HepG2 (cell line): ENCODE measurements around the gene LRP1-AS. TPM values are rescaled to one million over a fixed set of nuclear protein-coding genes. Genes with fewer than 3 reads are reported as not detected.

Experiments used
- BRD4 ChIP-seq: sonication (generic); formaldehyde crosslinking; IDR thresholded peaks from 2 replicates; pipeline ENCODE4 v1.4.0; 2020; ENCODE audit warnings: missing genetic modification reagents
- CERS6 ChIP-seq: sonication (generic); formaldehyde crosslinking; IDR thresholded peaks from 2 replicates; pipeline ENCODE4 v1.5.0; 2020; ENCODE audit warnings: missing genetic modification reagents
- FOXC1 ChIP-seq: sonication (generic); formaldehyde crosslinking; IDR thresholded peaks from 2 replicates; pipeline ENCODE4 v1.8.0; 2022; ENCODE audit warnings: mild to moderate bottlenecking, missing genetic modification reagents, borderline replicate concordance
- GATAD1 ChIP-seq: IDR thresholded peaks from 2 replicates; pipeline ENCODE4 v1.6.1; 2016; ENCODE audit warnings: missing genetic modification reagents, missing compliant biosample characterization
- HMG20A ChIP-seq: IDR thresholded peaks from 2 replicates; pipeline ENCODE4 v1.6.1; 2016; ENCODE audit warnings: borderline replicate concordance
- HNRNPUL1 ChIP-seq: fragments of 200-400 bp; formaldehyde crosslinking; IDR thresholded peaks from 2 replicates; pipeline ENCODE4 v1.6.1; 2017; ENCODE audit warnings: low read depth, mild to moderate bottlenecking, low read length, moderate library complexity
- KAT2B ChIP-seq: fragments of 150-350 bp; IDR thresholded peaks from 2 replicates; pipeline ENCODE4 v1.6.1; 2014; ENCODE audit warnings: low read depth, low read length, borderline replicate concordance
- MAFK ChIP-seq, 2 experiments: IDR thresholded peaks in 1 of 2; conservative IDR thresholded peaks in 1 of 2; 2 replicates each; pipeline ENCODE4 v1.6.1; 2011; ENCODE audit warnings: improper control_type of control experiment in 2 of 2, low read length in 2 of 2
- MIER3 ChIP-seq: IDR thresholded peaks from 2 replicates; pipeline ENCODE4 v1.6.1; 2016; ENCODE audit warnings: missing compliant biosample characterization, borderline replicate concordance
- MLLT10 ChIP-seq: sonication (generic); formaldehyde crosslinking; IDR thresholded peaks from 2 replicates; pipeline ENCODE4 v1.4.0; 2020; ENCODE audit warnings: missing genetic modification reagents
- NFRKB ChIP-seq: fragments of 450-650 bp; IDR thresholded peaks from 2 replicates; pipeline ENCODE4 v1.6.1; 2017
- NONO ChIP-seq, 2 experiments: fragments of 450-650 bp in 1 of 2; sonication (generic) in 1 of 2; formaldehyde crosslinking in 1 of 2; IDR thresholded peaks in 1 of 2; conservative IDR thresholded peaks in 1 of 2; 2 replicates each; pipeline versions ENCODE4 v1.6.1 to v1.8.0; 2017 to 2022; ENCODE audit warnings: mild to moderate bottlenecking in 1 of 2, missing genetic modification reagents in 1 of 2, moderate library complexity in 1 of 2
- POLR2A ChIP-seq, 2 experiments: IDR thresholded peaks; 2 replicates each; pipeline ENCODE4 v1.6.1; 2011; ENCODE audit warnings: low read depth in 2 of 2, low read length in 2 of 2, mild to moderate bottlenecking in 1 of 2, moderate library complexity in 1 of 2; ENCODE audit not compliant: insufficient read depth in 1 of 2
- REL ChIP-seq: sonication (generic); formaldehyde crosslinking; conservative IDR thresholded peaks from 2 replicates; pipeline ENCODE4 v1.8.0; 2022; ENCODE audit warnings: mild to moderate bottlenecking, missing genetic modification reagents, moderate library complexity
- RXRB ChIP-seq: IDR thresholded peaks from 2 replicates; pipeline ENCODE4 v1.6.1; 2016; ENCODE audit warnings: borderline replicate concordance, missing genetic modification reagents, missing compliant biosample characterization
- ZBTB14 ChIP-seq: sonication (generic); formaldehyde crosslinking; IDR thresholded peaks from 2 replicates; pipeline ENCODE4 v1.4.0; 2020; ENCODE audit warnings: missing genetic modification reagents
- ZBTB38 ChIP-seq: sonication (generic); formaldehyde crosslinking; IDR thresholded peaks from 2 replicates; pipeline ENCODE4 v1.5.1; 2020; ENCODE audit warnings: mild to moderate bottlenecking, missing genetic modification reagents
- ZBTB46 ChIP-seq: sonication (generic); formaldehyde crosslinking; IDR thresholded peaks from 2 replicates; pipeline ENCODE4 v1.4.0; 2020; ENCODE audit warnings: mild to moderate bottlenecking, missing genetic modification reagents, borderline replicate concordance
- ZMAT5 ChIP-seq: sonication (generic); formaldehyde crosslinking; IDR thresholded peaks from 2 replicates; pipeline ENCODE4 v1.5.0; 2020; ENCODE audit warnings: mild to moderate bottlenecking, low read depth, missing genetic modification reagents, borderline replicate concordance
- ZMYM3 ChIP-seq: sonication (generic); formaldehyde crosslinking; IDR thresholded peaks from 2 replicates; pipeline ENCODE4 v1.5.1; 2020; ENCODE audit warnings: mild to moderate bottlenecking, missing genetic modification reagents
- ZNF101 ChIP-seq: sonication (generic); formaldehyde crosslinking; IDR thresholded peaks from 2 replicates; pipeline ENCODE4 v1.4.0; 2020; ENCODE audit warnings: mild to moderate bottlenecking, low read depth, missing genetic modification reagents, borderline replicate concordance
- ZNF354B ChIP-seq: sonication (generic); formaldehyde crosslinking; IDR thresholded peaks from 2 replicates; pipeline ENCODE4 v1.8.0; 2022; ENCODE audit warnings: mild to moderate bottlenecking, missing genetic modification reagents
- ZNF546 ChIP-seq: sonication (generic); formaldehyde crosslinking; conservative IDR thresholded peaks from 2 replicates; pipeline ENCODE4 v1.8.1; 2023; ENCODE audit warnings: mild to moderate bottlenecking, missing genetic modification reagents
- ZNF557 ChIP-seq: sonication (generic); formaldehyde crosslinking; IDR thresholded peaks from 2 replicates; pipeline ENCODE4 v1.4.0; 2020; ENCODE audit warnings: missing genetic modification reagents
- ZNF772 ChIP-seq: sonication (generic); formaldehyde crosslinking; IDR thresholded peaks from 2 replicates; pipeline ENCODE4 v1.5.0; 2020; ENCODE audit warnings: mild to moderate bottlenecking, missing genetic modification reagents
- ZNF781 ChIP-seq: sonication (generic); formaldehyde crosslinking; IDR thresholded peaks from 2 replicates; pipeline ENCODE4 v1.5.1; 2020; ENCODE audit warnings: borderline replicate concordance, mild to moderate bottlenecking, missing genetic modification reagents; ENCODE audit errors: not compliant biosample characterization
- ZNF788 ChIP-seq: sonication (generic); formaldehyde crosslinking; IDR thresholded peaks from 2 replicates; pipeline ENCODE4 v1.5.0; 2020; ENCODE audit warnings: mild to moderate bottlenecking, missing genetic modification reagents, borderline replicate concordance
- polyA plus RNA-seq, 8 experiments: library from polyadenylated mRNA; depleted of rRNA in 3 of 8; stranded (reverse) in 7 of 8; unstranded in 1 of 8; fragments of >200 nt; fragmentation: Illumina TruSeq in 4 of 8; extraction: Trizol in 4 of 8; gene quantifications; 2 replicates each; pipeline versions ENCODE4 v1.2.1 to v1.2.3, GENCODE V29; 2011 to 2016; ENCODE audit warnings: low read depth in 4 of 8, missing spikeins in 1 of 8, mixed read lengths in 1 of 8; ENCODE audit not compliant: insufficient read depth in 1 of 8
- total RNA-seq, 5 experiments: library from RNA; depleted of rRNA; stranded (reverse); fragments of >200 nt; fragmentation: Illumina TruSeq; extraction: Trizol; gene quantifications; 2 replicates each; pipeline ENCODE4 v1.2.3, GENCODE V29; 2016; ENCODE audit warnings: low read depth in 1 of 5

The LRP1-AS gene
- total and polyA plus RNA-seq, 2 of the 13 experiments (the other 11 are each of a cell fraction or from before 2014, with no cell fraction given): 0.20 TPM; not detected in 1

- no peak for TF ChIP-seq ZBTB46 (CRISPR knock-in tag)
- TF ChIP-seq NFRKB: no peak
- no peak for TF ChIP-seq MLLT10 (CRISPR knock-in tag)
- no peak for TF ChIP-seq CERS6
- peak; percentile 79 for TF ChIP-seq ZMYM3 (CRISPR knock-in tag)
- TF ChIP-seq ZNF772 (CRISPR knock-in tag): no peak
- no peak for TF ChIP-seq ZNF101 (CRISPR knock-in tag)
- no peak for TF ChIP-seq BRD4 (CRISPR knock-in tag)
- peak; percentile 73; the same call in 1 of the 2 replicates for TF ChIP-seq RXRB (CRISPR knock-in tag)
- no peak for TF ChIP-seq REL
- no peak for TF ChIP-seq KAT2B
- TF ChIP-seq NONO (IDR thresholded peaks at IDR 0.05): no peak
- TF ChIP-seq NONO (CRISPR knock-in tag; conservative IDR thresholded peaks at IDR 0.05): peak; percentile 45
- TF ChIP-seq ZNF788 (CRISPR knock-in tag): no peak; the same call in 1 of the 2 replicates
- peak; percentile 48; the same call in 1 of the 2 replicates for TF ChIP-seq GATAD1 (CRISPR knock-in tag)
- TF ChIP-seq ZNF546 (CRISPR knock-in tag): no peak
- peak; percentile 94 for TF ChIP-seq HMG20A (CRISPR knock-in tag)
- TF ChIP-seq ZNF781: no peak
- TF ChIP-seq POLR2A (IDR thresholded peaks at IDR 0.05; ENCODE audit: insufficient read depth in 1 of 2, low read depth in 2 of 2, low read length in 2 of 2): peak; percentile 53 to 71; a peak in 3 of 4 replicates
- TF ChIP-seq ZNF354B (CRISPR knock-in tag): no peak
- TF ChIP-seq ZNF557: no peak
- TF ChIP-seq HNRNPUL1: no peak
- no peak for TF ChIP-seq ZBTB38 (CRISPR knock-in tag)
- no peak for TF ChIP-seq MAFK (conservative IDR thresholded peaks at IDR 0.05 in 1 of 2, IDR thresholded peaks at IDR 0.05 in 1 of 2; ENCODE audit: low read length in 2 of 2)
- no peak for TF ChIP-seq ZBTB14 (CRISPR knock-in tag)
- TF ChIP-seq FOXC1 (CRISPR knock-in tag): peak; percentile 68; the same call in 1 of the 2 replicates
- TF ChIP-seq ZMAT5 (CRISPR knock-in tag): no peak
- TF ChIP-seq MIER3 (CRISPR knock-in tag): no peak
Measured at GRCh38 chr12:57101892-57102695, 45.3 kb downstream of the LRP1-AS start (continued).
